ENCODE measurements around the gene FRS3. TPM values are rescaled to one million over a fixed set of nuclear protein-coding genes. Genes with fewer than 3 reads are reported as not detected.

The FRS3 gene
- total and polyA plus RNA-seq, 2 of the 13 experiments (the other 11 are each of a cell fraction or from before 2014, with no cell fraction given) = 3.0 to 7.4 TPM

GRCh38 chr6:41779788-41780550 is at the start of gene FRS3 (continued):
- TF ChIP-seq ZNF296 (CRISPR knock-in tag; conservative IDR thresholded peaks at IDR 0.05) = no peak
- peak; percentile 71 for TF ChIP-seq NR2F6 (IDR thresholded peaks at IDR 0.05)
- TF ChIP-seq NR2F6 (CRISPR knock-in tag; IDR thresholded peaks at IDR 0.05) = peak; percentile 97
- TF ChIP-seq ZNF816 (CRISPR knock-in tag; IDR thresholded peaks at IDR 0.05; ENCODE audit: borderline replicate concordance) = no peak; the same call in 1 of the 2 replicates
- peak; percentile 86 for TF ChIP-seq YY1 (IDR thresholded peaks at IDR 0.05; ENCODE audit: insufficient read depth, insufficient replicate concordance, low read depth, low read length)
- peak; percentile 78; the same call in 1 of the 2 replicates for TF ChIP-seq ZNF350 (CRISPR knock-in tag; IDR thresholded peaks at IDR 0.05; ENCODE audit: borderline replicate concordance, low read depth)
- TF ChIP-seq FOXA1 (IDR thresholded peaks at IDR 0.05) = no peak
- TF ChIP-seq FOXA1 (CRISPR knock-in tag; IDR thresholded peaks at IDR 0.05) = 0 out of 2 replicates have a peak, but pooled peaks have one; percentile 49
- TF ChIP-seq EP300 (IDR thresholded peaks at IDR 0.05; ENCODE audit: low read depth in 2 of 2, low read length in 2 of 2) = peak; percentile 61 to 75; a peak in 3 of 4 replicates
- TF ChIP-seq EP300 (CRISPR knock-in tag; IDR thresholded peaks at IDR 0.05; ENCODE audit: borderline replicate concordance) = peak; percentile 26; the same call in 1 of the 2 replicates
- TF ChIP-seq RORA (CRISPR knock-in tag; IDR thresholded peaks at IDR 0.05) = no peak
- TF ChIP-seq ZEB1 (IDR thresholded peaks at IDR 0.05; ENCODE audit: insufficient replicate concordance, low read depth) = no peak
- TF ChIP-seq RBM22 (optimal IDR thresholded peaks at IDR 0.05; ENCODE audit: low read length) = no peak
- TF ChIP-seq ZKSCAN1 (IDR thresholded peaks at IDR 0.05; ENCODE audit: low read length) = no peak
- peak; percentile 79 for TF ChIP-seq HOXA5 (CRISPR knock-in tag; IDR thresholded peaks at IDR 0.05)
- TF ChIP-seq SMYD3 (CRISPR knock-in tag; IDR thresholded peaks at IDR 0.05) = no peak
- peak; percentile 35; the same call in 1 of the 2 replicates for TF ChIP-seq ZC3H13 (CRISPR knock-in tag; IDR thresholded peaks at IDR 0.05)
- TF ChIP-seq MTA3 (CRISPR knock-in tag; IDR thresholded peaks at IDR 0.05) = no peak
- peak; percentile 89 for TF ChIP-seq ZNF331 (CRISPR knock-in tag; IDR thresholded peaks at IDR 0.05)
- TF ChIP-seq CHD4 (IDR thresholded peaks at IDR 0.05; ENCODE audit: borderline replicate concordance, low read length) = no peak
- TF ChIP-seq TFDP1 (CRISPR knock-in tag; IDR thresholded peaks at IDR 0.05; ENCODE audit: borderline replicate concordance) = peak; percentile 21; the same call in 1 of the 2 replicates
- 0 out of 2 replicates have a peak, but pooled peaks have one; percentile 54 for TF ChIP-seq GTF2F1 (IDR thresholded peaks at IDR 0.05; ENCODE audit: low read length)
- TF ChIP-seq TBL1XR1 (IDR thresholded peaks at IDR 0.05; ENCODE audit: borderline replicate concordance, low read length, partially characterized antibody) = peak; percentile 61
- TF ChIP-seq MLLT10 (CRISPR knock-in tag; IDR thresholded peaks at IDR 0.05) = no peak
- no peak for TF ChIP-seq ZNF251 (CRISPR knock-in tag; IDR thresholded peaks at IDR 0.05)
- TF ChIP-seq SOX13 (IDR thresholded peaks at IDR 0.05) = no peak
- peak in 1 of 2 experiments; percentile 64; a peak in 2 of 4 replicates for TF ChIP-seq SOX13 (CRISPR knock-in tag; conservative IDR thresholded peaks at IDR 0.05 in 1 of 2, IDR thresholded peaks at IDR 0.05 in 1 of 2)
- no peak for TF ChIP-seq NR3C1 (CRISPR knock-in tag; IDR thresholded peaks at IDR 0.05)
- no peak for TF ChIP-seq ATAD3A (CRISPR knock-in tag; IDR thresholded peaks at IDR 0.05)
- no peak for TF ChIP-seq ZNF790 (CRISPR knock-in tag; IDR thresholded peaks at IDR 0.05; ENCODE audit: borderline replicate concordance)
- TF ChIP-seq STAG1 (CRISPR knock-in tag; IDR thresholded peaks at IDR 0.05) = peak; percentile 94
- peak; percentile 70; the same call in 1 of the 2 replicates for TF ChIP-seq ARNTL (CRISPR knock-in tag; IDR thresholded peaks at IDR 0.05)
- peak; percentile 3 for TF ChIP-seq PTBP1 (IDR thresholded peaks at IDR 0.05; ENCODE audit: low read depth, low read length, poor library complexity, severe bottlenecking)
- no peak for TF ChIP-seq TRIM24 (CRISPR knock-in tag; IDR thresholded peaks at IDR 0.05)
